ENCODE results near the gene SDK1.

GRCh38 chr7:3488829-3489228, 187.8 kb downstream of the SDK1 start:
- TF ChIP-seq CTCF (IDR thresholded peaks at IDR 0.05) (no peak), POLR2A (IDR thresholded peaks at IDR 0.05) (no peak)
